ENCODE data around the gene C3AR1.
"Not testable (repeated sequence)": the region's sequence is repeated elsewhere in the genome, so short reads cannot be mapped to it uniquely, and the experiment has no call there.

C3AR1 gene
- 0.79 to 14.8 (median 6.3) reads per million in 9 experiments for total RNA-seq

- Mint-ChIP-seq H3K4me3 (peak within 1 kb of the TSS; percentile 65 to 82), H3K27me3 (no peaks in the 10 kb centered on the region), H3K9me3 (no peaks in the 10 kb centered on the region), H3K36me3 (ENCODE audit: insufficient read depth) (peaks cover 10% of the 10 kb centered on the region), H3K27ac (peak within 1 kb of the TSS; percentile 21 to 95), H3K4me1 (ENCODE audit: low read depth in 2 of 2) (peaks cover 21 to 31% of the 10 kb centered on the region in 2 donors)
- ATAC-seq (replicated peaks) (peak; percentile 100), DNase-seq (peak; percentile 34 to 47 (median 41))
These were observed at the start of gene C3AR1 for GRCh38 chr12:8065991-8066594. Gene C3AR1 (minus strand): TSS chr12:8066359. CDS start chr12:8060185, 6,174 bp downstream.

- H3K27ac Mint-ChIP-seq = not testable (repeated sequence)
These were observed 47.0 kb upstream of the C3AR1 start for GRCh38 chr12:8113117-8113516.

GRCh38 chr12:8108808-8109398 lies 42.7 kb upstream of the C3AR1 start:
- DNase-seq (peak; percentile 66 to 75 (median 67)), ATAC-seq (replicated peaks) (peak; percentile 81)
- Mint-ChIP-seq H3K36me3 (ENCODE audit: insufficient read depth) (peaks cover 11% of the 10 kb centered on the region), H3K4me3 (no peak overlapping the region), H3K4me1 (ENCODE audit: low read depth in 2 of 2) (peaks cover 0 to 3% of the 10 kb centered on the region in 2 donors), H3K27me3 (no peaks in the 10 kb centered on the region), H3K9me3 (no peaks in the 10 kb centered on the region), H3K27ac (no peak overlapping the region)

More at GRCh38 chr12:8113117-8113516, 47.0 kb upstream of the C3AR1 start:
- not testable (repeated sequence) for H3K36me3 Mint-ChIP-seq (ENCODE audit: insufficient read depth); H3K9me3 Mint-ChIP-seq; ATAC-seq (replicated peaks); H3K4me1 Mint-ChIP-seq (ENCODE audit: low read depth in 2 of 2); DNase-seq; H3K4me3 Mint-ChIP-seq; H3K27me3 Mint-ChIP-seq

- H3K36me3 Mint-ChIP-seq (ENCODE audit: insufficient read depth) = peaks cover 45% of the 10 kb centered on the region
- ATAC-seq (replicated peaks) = no peak
- no peaks in the 10 kb centered on the region for H3K9me3 Mint-ChIP-seq
- peaks cover 1 to 7% of the 10 kb centered on the region in 2 donors for H3K4me1 Mint-ChIP-seq (ENCODE audit: low read depth in 2 of 2)
- peak overlapping the region in 1 of 2 donors; percentile 50 for H3K27ac Mint-ChIP-seq
- DNase-seq = no peak
- no peaks in the 10 kb centered on the region for H3K27me3 Mint-ChIP-seq
- H3K4me3 Mint-ChIP-seq = no peak overlapping the region
These were observed 33.1 kb upstream of the C3AR1 start for GRCh38 chr12:8099235-8099634.

GRCh38 chr12:8096281-8096915 lies 30.2 kb upstream of the C3AR1 start:
- H3K4me3 Mint-ChIP-seq = no peak overlapping the region
- no peaks in the 10 kb centered on the region for H3K9me3 Mint-ChIP-seq
- H3K27me3 Mint-ChIP-seq = no peaks in the 10 kb centered on the region
- H3K36me3 Mint-ChIP-seq (ENCODE audit: insufficient read depth) = peaks cover 73% of the 10 kb centered on the region
- DNase-seq (no peak), ATAC-seq (replicated peaks) (no peak)
- H3K27ac Mint-ChIP-seq = peak overlapping the region in 1 of 2 donors; percentile 66
- H3K4me1 Mint-ChIP-seq (ENCODE audit: low read depth in 2 of 2) = peaks cover 1 to 7% of the 10 kb centered on the region in 2 donors

- Mint-ChIP-seq H3K9me3 (no peaks in the 10 kb centered on the region), H3K27me3 (no peaks in the 10 kb centered on the region), H3K4me1 (ENCODE audit: low read depth in 2 of 2) (peaks cover 7 to 12% of the 10 kb centered on the region in 2 donors), H3K36me3 (ENCODE audit: insufficient read depth) (peaks cover 91% of the 10 kb centered on the region), H3K27ac (peak overlapping the region in 1 of 2 donors; percentile 75), H3K4me3 (no peak overlapping the region)
- no peak for DNase-seq
- no peak for ATAC-seq (replicated peaks)
These were observed 27.1 kb upstream of the C3AR1 start for GRCh38 chr12:8093291-8093690.

GRCh38 chr12:8089716-8090115 lies 23.6 kb upstream of the C3AR1 start:
- H3K9me3 Mint-ChIP-seq = no peaks in the 10 kb centered on the region
- no peaks in the 10 kb centered on the region for H3K27me3 Mint-ChIP-seq
- DNase-seq = no peak
- H3K36me3 Mint-ChIP-seq (ENCODE audit: insufficient read depth) = peaks cover 70% of the 10 kb centered on the region
- peak overlapping the region; percentile 23 to 94 for H3K27ac Mint-ChIP-seq
- H3K4me3 Mint-ChIP-seq = no peak overlapping the region
- peaks cover 17 to 25% of the 10 kb centered on the region in 2 donors for H3K4me1 Mint-ChIP-seq (ENCODE audit: low read depth in 2 of 2)
- no peak for ATAC-seq (replicated peaks)

- peak overlapping the region in 1 of 2 donors; percentile 81 for H3K4me3 Mint-ChIP-seq
- H3K9me3 Mint-ChIP-seq; H3K27me3 Mint-ChIP-seq; DNase-seq; ATAC-seq (replicated peaks): not testable (repeated sequence)
- H3K27ac Mint-ChIP-seq = peak overlapping the region; percentile 92 to 94
- H3K36me3 Mint-ChIP-seq (ENCODE audit: insufficient read depth) = peaks cover 65% of the 10 kb centered on the region
- peaks cover 21 to 30% of the 10 kb centered on the region in 2 donors for H3K4me1 Mint-ChIP-seq (ENCODE audit: low read depth in 2 of 2)
These were observed 23.1 kb upstream of the C3AR1 start for GRCh38 chr12:8089277-8089676.

- H3K27ac Mint-ChIP-seq = peak overlapping the region; percentile 92 to 94
- DNase-seq (peak; percentile 32 to 39 (median 38)), ATAC-seq (replicated peaks) (peak; percentile 99)
- peak overlapping the region; percentile 75 to 81 for H3K4me3 Mint-ChIP-seq
- H3K9me3 Mint-ChIP-seq = no peaks in the 10 kb centered on the region
- H3K36me3 Mint-ChIP-seq (ENCODE audit: insufficient read depth) = peaks cover 58% of the 10 kb centered on the region
- H3K4me1 Mint-ChIP-seq (ENCODE audit: low read depth in 2 of 2) = peaks cover 28 to 37% of the 10 kb centered on the region in 2 donors
- H3K27me3 Mint-ChIP-seq = no peaks in the 10 kb centered on the region
These were observed 22.4 kb upstream of the C3AR1 start for GRCh38 chr12:8088574-8088973.

- no peak for DNase-seq
- Mint-ChIP-seq H3K27me3 (no peaks in the 10 kb centered on the region), H3K27ac (peak overlapping the region; percentile 92 to 94), H3K36me3 (ENCODE audit: insufficient read depth) (peaks cover 53% of the 10 kb centered on the region), H3K9me3 (no peaks in the 10 kb centered on the region), H3K4me1 (ENCODE audit: low read depth in 2 of 2) (peaks cover 31 to 46% of the 10 kb centered on the region in 2 donors), H3K4me3 (peak overlapping the region; percentile 75 to 81)
- no peak for ATAC-seq (replicated peaks)
These were observed 21.5 kb upstream of the C3AR1 start for GRCh38 chr12:8087666-8088065.

GRCh38 chr12:8084351-8084750 lies 18.2 kb upstream of the C3AR1 start:
- H3K4me3 Mint-ChIP-seq = peak overlapping the region; percentile 82 to 97
- ATAC-seq (replicated peaks); H3K27me3 Mint-ChIP-seq; DNase-seq; H3K9me3 Mint-ChIP-seq: not testable (repeated sequence)
- peaks cover 33% of the 10 kb centered on the region for H3K36me3 Mint-ChIP-seq (ENCODE audit: insufficient read depth)
- peak overlapping the region; percentile 92 to 99 for H3K27ac Mint-ChIP-seq
- H3K4me1 Mint-ChIP-seq (ENCODE audit: low read depth in 2 of 2) = peaks cover 36 to 62% of the 10 kb centered on the region in 2 donors

- H3K36me3 Mint-ChIP-seq (ENCODE audit: insufficient read depth) = peaks cover 27% of the 10 kb centered on the region
- ATAC-seq (replicated peaks) (no peak), DNase-seq (no peak)
- H3K4me1 Mint-ChIP-seq (ENCODE audit: low read depth in 2 of 2) = peaks cover 23 to 53% of the 10 kb centered on the region in 2 donors
- H3K4me3 Mint-ChIP-seq = peak overlapping the region; percentile 82 to 97
- H3K9me3 Mint-ChIP-seq = no peaks in the 10 kb centered on the region
- H3K27ac Mint-ChIP-seq = peak overlapping the region; percentile 92 to 99
- no peaks in the 10 kb centered on the region for H3K27me3 Mint-ChIP-seq
These were observed 16.6 kb upstream of the C3AR1 start for GRCh38 chr12:8082808-8083100.

- peak; percentile 7 to 27 (median 18) for DNase-seq
- Mint-ChIP-seq H3K9me3 (no peaks in the 10 kb centered on the region), H3K4me3 (peak overlapping the region; percentile 82 to 97), H3K4me1 (ENCODE audit: low read depth in 2 of 2) (peaks cover 23 to 47% of the 10 kb centered on the region in 2 donors), H3K36me3 (ENCODE audit: insufficient read depth) (peaks cover 27% of the 10 kb centered on the region), H3K27ac (peak overlapping the region; percentile 92 to 99), H3K27me3 (no peaks in the 10 kb centered on the region)
- no peak for ATAC-seq (replicated peaks)
These were observed 15.2 kb upstream of the C3AR1 start for GRCh38 chr12:8081251-8081920.

All from effector memory CD8-positive, alpha-beta T cell (primary cell).